Medulla oblongata (tissue), 1 donor: ENCODE data around the gene CYTIP.
A peak's percentile ranks its signal among the peaks of the same experiment; 100 is the strongest.

Experiments used
- DNase-seq: peaks from one replicate; pipeline ENCODE4 v3.0.0-alpha.2; 2015; ENCODE audit errors: extremely low spot score

CYTIP gene

DNA sequence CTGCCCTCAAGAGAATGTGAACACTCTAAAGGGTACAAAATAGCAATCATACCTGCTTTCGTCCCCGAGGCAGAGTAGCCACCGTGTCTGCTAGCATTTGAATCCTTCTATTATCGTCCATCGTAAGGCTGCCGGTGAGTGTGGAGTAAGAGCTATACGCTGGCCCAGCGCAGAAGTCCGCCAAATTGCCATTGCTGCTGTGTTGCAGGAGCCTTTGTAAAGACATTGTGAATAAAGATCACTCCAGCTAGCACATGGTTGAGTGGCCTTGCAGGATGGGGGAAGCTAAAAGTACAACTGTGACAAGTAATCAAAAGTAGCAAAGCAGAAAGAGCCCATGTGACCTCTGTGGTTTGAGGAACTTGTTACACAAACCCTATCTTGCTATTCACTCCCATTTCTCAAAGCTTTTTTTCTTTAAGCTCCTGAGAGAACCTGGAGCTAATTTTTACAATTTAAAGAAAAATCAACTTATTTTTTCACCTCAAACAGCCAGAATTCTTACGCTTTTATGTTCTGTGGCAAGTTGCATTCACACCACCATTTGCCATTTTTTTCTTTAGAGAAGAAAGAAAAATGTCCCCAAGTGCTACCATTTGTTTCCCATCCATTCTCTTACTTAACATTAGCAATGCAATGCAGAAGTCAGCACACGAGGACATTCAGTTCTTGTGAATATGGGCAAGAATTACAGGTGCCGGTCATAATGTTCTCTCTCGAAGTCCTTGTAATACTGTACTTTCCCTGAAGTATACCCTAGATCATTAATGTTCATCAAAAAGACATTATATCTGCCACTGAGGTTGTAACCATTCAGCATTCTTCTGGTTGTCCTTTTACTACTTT, at the start of gene CYTIP:
CYTIP (minus strand) TSS at position 295 of the 846 bp plus-strand sequence; CDS start at position 226, 69 bp downstream.
- peak; percentile 89 for DNase-seq

DNA sequence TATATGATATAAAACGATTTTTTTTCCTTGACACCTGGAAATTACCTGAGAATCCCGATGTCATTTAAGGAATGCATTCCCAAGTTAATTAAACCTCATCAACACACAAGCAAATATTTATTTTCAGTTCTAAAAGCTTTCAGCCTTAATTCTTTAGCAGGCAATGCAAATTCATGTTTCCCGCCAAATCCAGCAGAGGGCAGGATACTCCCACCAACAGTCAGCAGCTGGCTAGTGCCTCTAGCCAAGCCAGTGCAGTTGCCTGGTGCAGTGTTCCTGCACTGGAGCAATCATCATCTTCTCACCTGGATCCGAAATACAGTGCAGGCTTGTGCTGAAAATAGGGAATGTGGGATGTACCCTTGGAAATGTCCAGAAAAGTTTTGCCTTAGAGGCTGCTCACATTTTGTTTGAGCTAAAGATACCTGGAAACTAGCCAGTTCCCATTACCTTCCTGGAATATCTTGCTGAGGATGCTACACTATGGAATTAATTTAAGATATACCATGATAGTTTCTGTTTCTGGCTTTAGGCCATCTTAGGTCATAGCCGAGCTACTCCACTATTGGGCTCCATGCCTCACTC, 48.4 kb upstream of the CYTIP start:
- DNase-seq, result peak; percentile 86

DNA sequence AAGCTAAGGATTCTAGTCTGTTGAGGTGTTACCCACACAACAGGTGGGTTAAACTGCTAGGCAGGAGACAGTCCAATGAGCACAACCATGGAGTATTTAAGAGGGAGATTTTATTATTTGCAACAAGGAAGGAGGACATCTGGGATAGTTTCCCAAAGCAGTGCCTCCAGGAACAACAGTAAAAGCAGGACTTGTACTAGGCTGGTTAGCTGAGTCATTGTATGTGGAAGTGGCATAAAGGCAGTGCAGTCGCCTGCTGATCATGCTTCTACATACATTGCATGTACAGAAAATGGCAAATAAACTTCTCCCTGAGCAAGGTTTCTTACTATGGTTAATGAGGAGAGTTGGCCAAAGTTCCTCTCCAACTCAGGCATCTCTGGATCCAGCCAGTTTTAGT, 46.1 kb upstream of the CYTIP start:
- no peak for DNase-seq

DNA sequence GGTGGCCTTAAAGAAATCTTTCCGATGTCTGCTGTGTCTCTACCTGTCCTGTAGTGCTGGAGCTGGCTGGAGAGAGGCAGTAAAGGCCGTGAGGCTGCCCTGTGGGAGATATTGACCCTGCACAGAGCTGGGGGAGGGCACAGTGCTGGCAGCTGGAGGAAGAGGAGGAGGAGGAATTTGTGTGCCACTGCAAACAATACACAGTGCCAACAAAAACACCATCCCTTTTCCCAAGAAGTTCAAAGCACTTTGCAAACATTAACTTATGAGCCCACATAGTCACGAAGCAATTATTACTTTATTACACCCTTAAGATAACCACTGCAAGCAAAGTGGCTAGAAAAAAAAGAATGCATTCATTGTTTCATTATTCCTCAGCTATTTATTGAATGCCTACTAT, 45.0 kb upstream of the CYTIP start:
- no peak for DNase-seq

DNA sequence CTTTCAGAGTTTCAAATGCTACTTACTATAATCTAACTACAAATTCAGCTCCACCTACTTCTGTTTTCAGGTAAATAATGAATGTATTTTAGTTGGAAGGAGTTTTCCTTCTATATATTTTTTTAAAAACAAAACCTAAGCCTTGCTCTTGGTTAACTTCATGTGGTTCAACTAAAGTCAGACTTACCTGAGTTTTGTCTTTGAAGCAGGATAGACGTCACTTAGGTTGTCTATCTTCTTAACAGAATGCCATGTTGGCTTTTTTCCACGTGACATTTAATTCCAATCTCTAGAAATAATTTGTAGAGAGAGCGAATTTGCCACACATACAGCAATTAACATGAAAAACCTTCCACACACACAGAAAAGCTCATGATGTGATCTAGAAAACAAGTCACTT, 43.9 kb upstream of the CYTIP start:
- no peak for DNase-seq

DNA sequence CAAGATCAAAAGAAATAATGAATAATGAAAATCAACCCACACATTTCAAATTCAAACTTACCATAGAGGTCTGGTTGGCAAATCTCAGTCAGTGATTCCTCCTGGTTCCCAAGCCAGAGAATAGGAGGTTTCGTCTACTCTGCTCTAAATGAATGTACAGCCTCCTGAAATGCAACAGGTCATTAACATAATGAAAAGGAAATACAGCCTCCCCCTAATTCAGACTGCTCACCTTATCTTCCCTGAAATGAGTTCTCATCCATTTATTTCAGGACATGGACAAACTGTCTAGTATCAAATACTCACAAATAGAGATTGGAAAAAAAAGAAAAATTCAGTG, 43.4 kb upstream of the CYTIP start:
- no peak for DNase-seq

DNA sequence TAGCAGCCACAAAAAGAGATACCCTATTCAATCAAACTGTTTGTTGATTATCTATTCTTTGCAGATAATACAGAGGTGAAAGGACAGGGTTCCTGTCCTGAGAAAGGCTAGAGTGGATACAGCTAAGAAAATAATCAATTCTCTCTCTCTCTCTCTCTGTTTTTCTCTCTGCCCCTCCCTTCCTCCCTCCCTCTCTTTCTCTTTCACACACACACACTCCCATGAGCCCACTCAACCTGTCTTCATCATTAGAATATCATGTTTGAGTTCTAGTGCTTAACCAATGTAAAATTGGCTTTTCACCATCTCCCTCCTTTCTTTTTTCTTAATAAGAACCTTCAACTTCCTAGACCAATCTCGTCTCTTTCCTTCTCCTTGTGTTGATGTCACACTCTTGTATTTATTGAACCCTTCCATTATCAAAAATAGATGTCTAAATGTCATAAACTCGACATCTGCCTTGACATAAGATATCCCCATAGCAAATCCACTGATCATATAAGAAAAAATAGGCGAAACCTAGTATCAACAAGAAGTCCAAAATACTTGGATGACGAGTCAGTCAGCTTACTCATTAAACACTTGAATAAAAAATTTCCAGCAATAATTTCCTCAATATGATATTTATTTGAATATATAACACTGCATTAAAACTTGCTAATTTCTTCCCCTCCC, 42.8 kb upstream of the CYTIP start:
- no peak for DNase-seq

DNA sequence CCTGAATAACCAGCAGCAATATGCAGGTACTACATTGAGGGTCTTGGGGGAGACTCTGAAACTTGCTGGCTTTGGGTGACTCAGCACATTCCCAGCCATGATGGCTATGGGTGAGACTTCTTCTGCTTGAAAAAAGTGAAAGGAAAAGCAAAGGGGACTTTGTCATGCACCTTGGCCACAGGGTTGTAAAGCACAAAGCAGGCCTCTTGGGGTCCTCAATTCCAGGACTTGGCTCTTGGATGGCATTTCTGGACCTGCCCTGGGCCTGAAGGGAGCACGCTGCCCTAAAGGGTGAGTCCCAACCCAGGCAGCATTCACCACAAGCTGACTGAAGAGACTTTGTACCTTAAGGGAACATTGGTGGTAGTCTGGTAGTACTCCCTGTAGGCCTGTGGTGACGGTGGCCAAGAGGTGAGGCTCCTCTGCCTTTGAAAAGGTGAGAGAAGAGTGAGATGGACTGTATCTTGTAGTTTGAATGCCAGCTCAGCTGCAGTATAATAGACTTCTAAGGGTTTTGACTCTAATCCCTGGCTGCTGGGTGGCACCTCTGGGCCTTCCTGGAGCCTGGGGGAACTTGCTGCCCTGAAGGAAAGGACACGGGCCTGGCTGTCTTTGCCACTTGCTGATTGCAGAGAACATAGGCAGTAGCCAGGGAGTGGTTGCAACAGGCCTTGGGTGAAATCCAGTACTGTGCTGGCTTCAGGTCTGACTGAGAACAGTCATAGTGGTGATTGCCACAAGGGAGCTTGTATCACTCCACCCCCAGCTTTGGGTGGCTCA, 36.5 kb upstream of the CYTIP start:
- no peak for DNase-seq

DNA sequence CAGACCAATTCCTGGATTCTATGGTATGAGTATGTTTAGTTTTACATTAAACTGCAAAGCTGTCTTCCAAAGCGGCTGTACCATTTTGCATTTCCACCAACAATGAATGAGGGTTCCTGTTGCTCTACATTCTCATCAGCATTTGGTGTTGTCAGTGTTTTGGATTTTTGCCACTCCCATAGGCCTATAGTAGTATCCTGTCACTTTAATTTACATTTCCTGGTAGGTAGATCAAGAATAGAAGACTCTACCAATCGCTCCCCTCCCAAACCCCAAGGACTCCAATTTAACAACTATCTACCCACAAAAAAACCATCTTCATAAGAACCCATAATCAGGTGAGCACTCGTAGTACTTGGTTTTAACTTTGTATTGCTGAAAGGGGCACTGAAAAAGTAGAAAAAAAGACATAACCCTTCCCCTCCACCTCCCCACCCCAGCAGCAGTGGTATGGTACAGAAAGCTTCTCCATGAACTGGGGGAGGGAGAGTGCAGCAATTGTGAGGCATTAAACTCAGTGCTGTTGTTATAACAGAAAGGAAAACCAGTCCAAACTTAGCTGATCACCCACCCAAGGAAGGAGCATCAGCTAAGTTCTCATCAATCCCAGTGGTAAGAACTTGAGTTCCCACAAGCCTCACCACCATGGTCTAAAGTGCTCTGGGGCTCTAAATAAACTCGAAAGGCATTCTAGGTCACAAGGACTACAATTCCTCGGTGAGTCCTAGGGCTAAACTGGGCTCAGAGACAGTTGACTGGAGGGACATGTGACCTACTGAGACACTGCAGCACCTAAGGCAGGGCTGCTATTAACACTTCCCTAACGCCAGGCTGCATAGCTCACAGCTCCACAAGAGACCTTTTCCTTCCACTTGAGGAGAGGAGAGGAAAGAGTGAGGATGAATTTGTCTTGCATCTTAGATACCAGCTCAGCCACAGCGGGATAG, 35.5 kb upstream of the CYTIP start:
- no peak for DNase-seq

DNA sequence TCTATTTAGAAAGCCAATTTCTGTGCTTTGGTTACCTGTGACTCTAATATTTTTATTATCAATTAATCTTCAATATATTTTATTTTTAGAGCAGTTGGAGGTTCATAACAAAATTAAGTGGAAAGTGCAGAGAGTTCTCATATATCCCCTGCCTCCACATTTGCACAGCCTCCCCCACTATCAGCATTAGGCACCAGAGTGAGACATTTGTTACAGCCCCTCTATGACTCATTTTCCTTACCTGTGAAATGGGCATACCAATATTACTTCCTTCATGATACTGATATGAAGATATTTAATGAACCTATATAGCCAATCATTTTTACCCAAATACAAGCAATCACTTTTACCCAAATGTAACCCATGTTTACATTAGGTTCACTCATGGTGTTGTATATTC, 34.0 kb upstream of the CYTIP start:
- no peak for DNase-seq

DNA sequence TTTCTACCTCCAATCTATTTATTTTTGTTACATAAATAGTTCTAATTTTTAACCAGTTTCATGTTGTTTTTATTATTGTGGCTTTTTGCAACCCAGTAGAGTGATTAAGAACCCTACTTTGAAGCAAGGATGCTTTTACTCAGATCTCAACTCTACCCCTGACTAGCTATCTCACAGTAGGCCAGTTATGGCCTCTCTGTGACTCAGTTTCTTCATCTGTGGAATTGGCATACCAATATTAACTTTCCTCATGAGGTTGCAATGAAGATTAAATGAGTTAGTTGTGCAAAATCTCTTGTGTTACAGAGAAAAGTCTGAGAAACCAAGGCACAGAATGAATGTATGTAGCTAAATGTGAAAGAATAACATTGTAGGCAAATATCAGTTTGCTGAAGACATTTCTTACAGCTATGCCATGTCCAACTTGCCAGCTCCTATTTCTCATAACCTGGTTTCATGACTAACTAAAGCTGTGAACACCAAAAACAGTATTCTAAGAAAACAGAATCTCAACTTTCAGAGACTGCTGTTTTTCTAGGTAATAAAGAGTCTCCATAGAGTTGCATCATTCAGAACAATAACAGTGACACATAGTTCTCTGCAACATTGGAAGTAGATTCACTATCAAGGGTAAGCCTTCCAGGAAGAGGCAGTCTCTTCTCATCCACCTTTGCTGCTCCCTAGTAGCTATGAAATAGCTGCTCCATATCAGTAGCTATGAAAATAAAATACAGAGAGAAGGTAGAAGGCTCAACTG, 33.2 kb upstream of the CYTIP start:
- DNase-seq, result no peak

DNA sequence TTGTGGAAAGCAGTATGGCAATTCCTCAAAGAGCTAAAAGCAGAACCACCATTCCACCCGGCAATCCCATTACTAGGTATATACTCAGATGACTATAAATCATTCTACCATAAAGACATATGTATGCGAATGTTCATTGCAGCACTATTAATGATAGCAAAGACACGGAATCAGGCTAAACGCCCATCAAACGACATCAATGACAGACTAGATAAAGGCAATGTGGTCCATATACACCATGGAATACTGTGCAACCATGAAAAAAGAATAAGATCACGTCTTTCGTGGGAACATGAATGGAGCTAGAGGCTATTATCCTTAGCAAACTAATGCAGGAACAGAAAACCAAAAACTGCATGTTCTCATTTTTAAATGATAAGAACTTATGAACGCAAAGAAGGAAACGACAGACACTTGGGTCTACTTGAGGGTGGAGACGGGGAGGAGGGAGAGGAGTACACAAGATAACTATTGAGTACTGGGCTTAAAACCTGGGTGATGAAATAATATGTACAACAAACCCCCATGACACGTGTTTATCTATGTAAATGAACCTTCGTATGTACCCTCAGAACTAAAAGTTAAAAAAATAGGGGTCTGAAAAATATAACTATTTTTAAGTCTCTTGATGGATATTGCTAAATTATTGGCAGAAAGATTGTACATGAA, 32.0 kb upstream of the CYTIP start:
- no peak for DNase-seq

DNA sequence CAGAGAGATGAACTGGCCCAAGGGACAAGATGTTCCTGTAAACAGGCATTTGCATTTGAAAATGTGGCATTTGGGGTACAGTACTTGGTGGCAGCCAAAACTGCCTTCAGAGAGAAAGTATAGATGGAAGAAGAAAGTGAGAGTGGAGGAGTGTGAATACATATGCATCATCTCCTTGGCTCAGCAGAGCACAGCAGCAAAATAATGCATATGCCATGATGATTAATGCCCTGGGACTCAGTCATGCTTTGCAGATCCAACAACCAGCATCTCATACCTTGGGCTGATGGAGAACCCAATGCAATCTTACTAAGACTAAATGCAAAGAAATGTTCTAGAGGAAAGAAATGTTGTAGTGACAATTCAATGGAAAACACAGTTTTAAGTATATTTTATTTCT, 29.7 kb upstream of the CYTIP start:
- no peak for DNase-seq

DNA sequence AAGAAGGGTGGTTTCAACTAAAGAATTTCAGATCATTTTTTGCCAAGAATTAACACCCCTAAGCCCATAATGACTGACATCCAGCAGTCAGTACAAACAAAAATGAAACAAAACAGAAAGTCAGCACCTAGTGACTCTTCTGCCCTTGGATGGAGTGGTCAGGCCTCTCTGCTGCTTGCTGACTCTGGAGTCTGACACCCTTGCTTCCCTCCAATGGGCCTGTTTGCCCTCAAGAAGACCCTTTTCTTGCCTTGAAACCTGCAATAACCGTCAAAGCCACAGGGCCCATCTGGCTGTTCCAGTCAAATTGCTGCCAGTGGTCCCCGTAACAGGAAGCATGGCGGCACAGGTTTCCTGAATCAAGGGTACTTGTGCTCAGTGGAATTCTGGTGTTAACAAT, 27.2 kb upstream of the CYTIP start:
- no peak for DNase-seq

DNA sequence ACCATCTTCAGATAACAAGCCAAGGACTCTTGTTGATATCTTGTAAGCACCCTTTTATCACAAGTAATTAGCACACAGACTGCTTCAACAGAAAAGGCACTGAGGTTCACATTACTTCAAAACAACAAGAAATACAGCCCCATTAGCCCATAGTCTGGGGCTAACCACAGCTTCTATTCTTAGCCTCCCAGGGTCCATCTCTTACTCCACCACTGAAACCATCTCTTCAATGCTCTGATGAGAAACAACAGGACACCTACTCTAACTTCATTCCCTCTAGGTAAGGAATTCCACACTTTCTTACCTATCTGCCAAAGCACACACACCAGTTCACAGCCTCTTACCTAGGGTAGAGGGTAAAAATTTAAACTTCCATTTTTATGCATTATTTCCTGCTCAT, 26.4 kb upstream of the CYTIP start:
- DNase-seq, result no peak

DNA sequence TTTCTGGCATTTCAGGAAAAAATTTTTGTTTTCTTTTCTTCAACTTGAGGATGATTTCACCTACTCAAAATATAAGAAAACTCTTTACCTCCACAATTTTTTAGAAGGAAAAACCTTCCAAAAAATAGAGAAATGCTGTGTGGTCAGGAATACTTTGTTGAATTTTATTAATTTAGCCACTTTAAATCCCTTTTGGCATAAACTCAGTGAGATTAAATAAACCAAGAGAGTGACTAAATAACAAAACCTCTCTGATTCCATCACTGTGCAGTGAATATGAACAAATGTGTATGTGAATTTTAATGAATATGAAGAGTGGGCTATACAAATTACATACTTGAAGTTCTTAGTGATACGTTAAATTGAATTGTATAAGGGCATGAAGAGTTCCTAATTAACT, 25.8 kb upstream of the CYTIP start:
- DNase-seq, result no peak

DNA sequence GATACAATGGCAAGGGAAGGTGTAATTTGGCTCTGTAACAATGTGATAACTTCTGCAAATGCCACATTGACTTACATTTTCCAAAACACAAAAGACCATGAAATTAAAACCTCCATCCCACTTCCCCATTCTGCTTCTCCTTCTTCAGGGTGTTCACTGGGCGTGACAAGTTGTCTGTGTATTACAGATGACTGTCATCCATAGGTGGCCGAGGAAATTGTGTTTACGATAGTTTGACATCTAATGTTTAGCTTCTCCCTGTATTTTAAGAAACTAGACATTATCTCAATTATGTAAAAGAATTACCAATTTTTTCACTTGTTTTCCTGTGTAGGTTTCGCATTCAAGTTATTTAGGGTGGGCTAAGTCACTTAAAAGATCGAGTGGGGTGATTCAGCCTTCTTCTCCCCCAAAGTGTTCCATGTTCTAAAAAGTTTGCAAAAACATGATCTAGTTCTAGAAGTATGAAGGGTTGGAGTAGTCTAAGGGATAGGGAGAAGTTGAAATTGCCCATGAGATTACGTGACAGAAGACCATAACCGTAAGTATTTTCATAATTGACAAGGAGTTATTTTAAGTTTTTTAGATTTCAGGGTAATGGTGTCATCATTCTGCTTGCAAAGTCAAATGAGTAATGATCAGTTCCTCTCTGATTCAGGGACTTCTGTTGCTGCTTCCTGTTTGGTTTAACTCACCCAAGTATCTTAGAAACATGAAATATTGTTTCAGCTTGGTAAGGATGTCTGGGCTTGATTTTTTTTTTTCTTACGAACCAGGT, 25.2 kb upstream of the CYTIP start:
- DNase-seq, result peak; percentile 58

DNA sequence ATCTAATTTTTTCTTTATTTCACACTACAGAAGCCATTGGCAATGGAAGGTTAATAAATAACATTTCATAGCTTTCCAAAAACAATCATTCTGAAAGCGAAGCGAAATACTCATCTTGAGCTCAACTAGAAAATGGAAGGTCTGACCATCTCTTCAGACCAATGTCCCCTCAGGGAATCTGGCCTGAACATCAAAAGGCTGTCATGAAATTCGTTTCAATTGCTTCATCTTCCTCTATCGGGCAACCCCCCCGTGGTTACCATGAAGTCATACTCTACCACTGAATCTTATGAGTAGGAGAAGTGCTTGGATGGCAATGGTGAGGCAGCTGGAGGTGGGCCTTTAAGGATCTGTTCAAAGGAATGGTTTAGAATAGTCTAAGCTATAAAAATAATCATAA, 22.9 kb upstream of the CYTIP start:
- no peak for DNase-seq

DNA sequence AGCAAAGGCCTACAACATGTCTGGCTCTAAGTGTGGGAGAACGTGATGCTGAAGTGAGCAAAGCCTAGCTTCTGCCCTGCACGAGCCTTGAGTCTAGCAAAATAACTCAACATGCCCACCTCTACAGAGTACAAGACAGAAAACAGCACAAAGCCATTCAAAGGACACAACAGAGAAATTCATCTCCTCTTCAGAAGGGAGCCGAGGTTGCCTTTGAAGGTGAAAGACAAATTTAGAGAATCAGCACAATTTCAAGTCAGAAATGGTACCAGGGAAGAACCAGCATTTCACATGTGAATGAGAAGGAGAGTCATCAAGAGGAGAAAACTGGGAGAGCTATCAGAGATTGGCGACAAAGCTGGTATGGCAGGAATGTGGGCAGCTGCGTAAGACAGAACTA, 21.7 kb upstream of the CYTIP start:
- no peak for DNase-seq
